HG03175 (cell line): Measurements from ENCODE around the gene RASSF8.

ENCODE experiments used
- ATAC-seq: cut with Tn5 transposase; IDR thresholded peaks from one replicate; pipeline ENCODE4 v1.9.1; 2021; ENCODE audit warnings: mild to moderate bottlenecking, moderate library complexity; ENCODE audit not compliant: unreplicated experiment

The RASSF8 gene

DNA sequence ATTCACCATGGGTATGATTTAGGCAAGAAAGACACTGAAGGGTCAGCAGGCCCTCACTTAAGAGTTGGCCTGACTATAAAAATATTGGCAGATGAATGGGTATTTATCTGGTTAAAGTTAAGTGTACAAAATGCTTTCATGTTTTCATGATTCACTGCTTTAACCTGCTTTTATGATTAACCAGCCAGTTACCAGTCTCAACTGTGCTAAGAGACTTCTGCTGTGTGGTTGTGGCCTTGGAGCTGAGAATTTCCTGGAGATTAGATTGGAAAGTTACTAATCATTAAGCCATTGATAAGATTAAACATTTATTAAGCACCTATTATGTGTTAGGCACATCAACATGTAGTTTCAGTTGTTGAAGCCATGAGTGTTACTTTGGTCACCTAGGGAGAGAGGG, 68.9 kb downstream of the RASSF8 start:
- ATAC-seq = no peak

DNA sequence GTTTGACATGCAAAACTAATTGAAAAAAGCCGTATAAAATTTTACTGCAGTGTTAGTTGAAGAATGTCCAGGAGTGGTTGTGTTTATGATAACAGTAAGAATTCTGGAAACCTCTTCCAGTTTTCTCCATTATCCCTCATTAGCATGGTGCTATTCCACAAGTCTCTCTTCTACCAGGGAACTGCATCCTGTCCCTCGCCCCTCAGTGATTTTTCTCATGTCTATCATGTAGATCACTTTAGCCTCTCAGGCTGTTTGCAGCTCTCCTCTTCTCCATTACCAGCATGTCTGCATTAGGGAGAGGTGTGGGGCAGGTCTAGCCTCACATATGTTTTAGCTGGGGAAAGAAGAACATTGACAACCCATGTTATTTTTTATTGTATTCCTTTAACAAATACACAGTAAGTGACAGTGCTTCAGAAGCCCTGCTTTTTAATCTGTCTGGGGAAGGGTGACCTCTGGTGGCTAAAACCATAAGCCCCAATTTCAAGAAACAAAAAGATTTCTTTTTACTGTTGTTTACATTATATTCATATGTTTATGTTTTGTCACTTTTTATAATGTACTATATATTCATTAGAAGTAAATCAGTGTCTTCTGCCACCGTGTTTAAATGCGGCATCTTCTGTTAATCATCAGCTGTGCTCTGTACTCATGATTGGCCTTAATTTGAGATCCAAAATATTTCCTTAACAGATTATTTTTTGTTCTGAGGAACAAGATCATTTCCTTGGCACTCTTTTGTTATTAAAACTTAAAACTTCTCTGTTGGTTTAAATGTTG, 70.7 kb downstream of the RASSF8 start:
- no peak for ATAC-seq

DNA sequence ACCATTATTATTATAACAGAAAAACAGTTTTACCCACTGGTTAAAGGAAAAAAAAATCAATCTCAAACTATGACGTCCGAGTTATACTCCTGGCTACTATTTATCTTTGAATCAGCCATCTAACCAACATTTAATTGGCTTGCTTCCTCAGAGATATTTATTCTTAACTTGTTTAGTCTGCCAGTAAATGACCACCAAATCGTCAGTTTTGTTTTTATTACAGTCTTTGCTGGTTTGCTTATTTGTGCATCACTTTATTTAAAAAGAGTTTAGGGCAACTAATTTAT, 71.2 kb downstream of the RASSF8 start:
- ATAC-seq = no peak

DNA sequence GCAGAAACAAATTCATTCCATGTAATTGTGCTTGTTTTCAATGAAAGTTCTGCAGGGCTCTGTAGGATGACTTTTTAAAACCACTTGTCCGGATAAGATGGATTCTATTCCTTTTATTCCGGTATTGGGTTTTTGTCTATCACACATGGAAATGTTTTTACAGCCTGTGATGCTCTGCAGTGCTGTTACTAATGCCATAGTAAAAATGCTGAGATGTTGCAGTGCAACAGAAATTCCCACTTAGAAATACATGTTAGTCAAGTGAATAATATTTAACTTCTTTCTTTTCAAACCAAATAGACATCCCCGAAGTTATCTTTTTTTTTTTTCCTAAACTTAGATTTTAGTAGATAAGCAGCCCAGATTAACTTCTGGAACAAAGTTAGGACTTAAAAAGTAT, 71.9 kb downstream of the RASSF8 start:
- no peak for ATAC-seq

DNA sequence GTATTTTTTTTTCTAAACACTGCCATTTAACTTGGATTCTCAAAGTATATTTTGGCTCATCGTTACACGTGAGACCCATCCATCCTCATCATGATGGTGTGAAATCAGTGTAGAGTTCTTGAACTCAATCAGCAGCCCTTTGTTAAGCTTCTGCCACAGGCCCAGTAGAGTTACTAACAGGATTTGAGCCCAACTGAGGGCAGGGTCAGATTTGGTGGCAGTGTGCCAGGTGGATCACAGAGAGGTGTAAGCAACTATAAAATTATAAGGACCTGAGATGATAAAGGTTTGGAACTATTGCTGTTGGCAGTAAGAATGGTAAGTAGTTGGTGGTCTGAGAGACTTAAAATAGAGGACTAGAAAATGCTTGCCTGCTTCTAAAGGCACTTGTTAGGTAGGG, 72.8 kb downstream of the RASSF8 start:
- ATAC-seq = no peak

DNA sequence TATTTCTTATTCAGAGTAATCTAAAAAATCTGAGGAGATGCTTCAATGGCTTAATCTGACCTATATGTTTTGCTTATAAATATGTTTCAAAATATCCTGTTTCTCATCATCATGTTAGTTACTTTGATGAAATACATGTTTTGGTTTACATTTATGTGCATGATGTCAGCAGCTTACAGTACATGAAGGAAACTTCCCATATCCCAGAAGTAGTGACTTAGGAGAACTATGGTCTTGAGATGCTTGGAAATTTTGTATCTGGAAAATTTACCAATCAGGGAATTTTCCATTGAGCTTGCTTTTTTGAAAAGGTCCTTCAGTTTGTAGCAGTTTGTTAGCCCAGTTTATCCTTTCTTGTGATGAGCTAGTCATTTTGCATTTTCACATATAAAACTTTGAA, 73.3 kb downstream of the RASSF8 start:
- no peak for ATAC-seq

DNA sequence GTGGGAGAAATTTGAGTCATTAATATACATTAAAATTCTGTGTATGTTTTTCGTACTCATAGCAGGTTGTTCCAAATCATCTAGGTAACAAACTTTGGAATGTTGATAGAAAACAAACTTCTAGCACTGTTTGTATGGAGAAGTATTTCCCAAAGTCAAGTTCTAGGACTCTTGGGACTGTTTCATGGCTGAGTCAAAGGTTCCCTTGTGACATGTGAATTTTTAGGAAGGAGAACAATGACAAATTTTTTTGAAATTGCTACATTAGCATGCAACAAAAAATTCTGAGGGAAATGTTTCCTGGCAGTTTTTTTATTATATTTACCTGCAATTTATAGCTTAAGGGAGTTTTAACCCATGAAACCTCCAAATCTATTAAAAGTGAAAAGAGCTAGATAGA, 73.8 kb downstream of the RASSF8 start:
- no peak for ATAC-seq

DNA sequence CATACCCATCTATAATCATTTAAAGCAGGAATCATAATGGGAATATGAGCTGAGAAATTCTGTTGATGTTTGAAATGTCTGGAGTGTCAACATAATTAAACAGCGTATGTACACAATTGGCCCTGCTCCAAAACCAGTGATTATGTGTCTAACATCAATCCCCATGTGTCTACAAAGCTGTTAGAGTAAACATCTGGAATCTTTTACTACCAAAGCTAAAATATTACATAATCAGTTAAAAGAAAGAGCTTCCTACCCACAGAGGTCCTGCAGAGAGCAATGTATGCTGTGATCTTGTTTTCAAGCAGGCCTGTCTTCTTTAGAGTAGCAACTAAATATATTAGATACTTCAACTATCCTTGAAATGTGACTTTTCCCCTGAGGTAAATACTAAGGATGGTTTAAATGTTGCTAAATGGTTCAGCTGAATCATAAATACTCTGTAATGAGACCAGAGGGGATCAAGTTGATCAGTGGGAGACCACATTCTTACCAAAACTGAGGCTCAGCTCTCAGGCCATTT, 74.3 kb downstream of the RASSF8 start:
- no peak for ATAC-seq

DNA sequence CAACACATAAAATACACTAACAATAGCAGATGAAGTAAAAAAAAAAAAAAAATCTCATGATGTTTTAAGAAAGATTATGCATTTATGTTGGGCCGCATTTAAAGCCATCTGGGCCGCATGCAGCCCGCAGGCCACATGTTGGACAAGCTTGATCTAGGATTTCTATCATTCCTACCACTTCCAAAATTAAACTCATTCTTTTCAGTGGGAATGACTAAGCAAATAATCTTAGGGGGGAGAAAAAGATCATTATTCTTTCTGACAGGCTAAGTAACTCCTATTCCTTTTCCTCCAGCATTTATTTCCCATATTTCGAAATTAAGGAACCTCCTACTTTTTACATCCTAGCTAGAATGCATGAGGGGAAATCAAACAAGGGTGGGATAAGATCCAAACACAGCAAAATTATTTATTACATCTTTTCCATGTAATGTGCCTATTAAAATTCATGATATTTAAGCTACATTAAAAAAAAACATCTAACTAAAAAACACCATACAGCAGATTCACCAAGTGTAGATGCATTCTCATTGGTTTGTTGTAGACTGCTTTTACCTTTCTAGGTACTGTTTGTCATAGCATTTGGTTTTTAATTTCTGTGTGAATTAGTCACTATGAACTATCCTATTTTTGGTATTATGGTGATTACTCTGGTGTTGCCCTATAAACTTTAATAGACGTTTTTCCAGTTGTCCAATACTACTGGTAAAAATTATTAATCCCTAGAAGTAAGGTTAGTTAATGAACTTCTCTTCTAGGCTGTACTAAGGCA, 76.1 kb downstream of the RASSF8 start:
- ATAC-seq = no peak

DNA sequence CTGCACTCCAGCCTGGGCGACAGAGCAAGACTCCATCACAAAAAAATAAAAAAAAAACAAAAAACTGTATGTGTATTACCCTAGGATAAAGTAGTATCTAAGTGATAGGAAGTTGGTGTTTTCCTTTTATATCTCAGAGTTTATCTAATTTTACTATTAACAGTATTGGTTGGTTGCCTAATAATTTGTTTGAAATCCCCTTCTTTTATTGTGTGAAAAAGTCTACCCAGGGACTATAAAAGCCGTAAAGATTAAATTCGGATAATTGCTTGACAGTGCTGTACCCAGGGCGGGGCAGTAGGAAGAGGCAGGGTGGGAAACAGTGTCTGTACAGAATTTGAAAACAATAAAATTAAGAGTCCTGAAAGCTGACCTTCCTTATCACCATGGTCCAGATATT, 78.4 kb downstream of the RASSF8 start:
- no peak for ATAC-seq

DNA sequence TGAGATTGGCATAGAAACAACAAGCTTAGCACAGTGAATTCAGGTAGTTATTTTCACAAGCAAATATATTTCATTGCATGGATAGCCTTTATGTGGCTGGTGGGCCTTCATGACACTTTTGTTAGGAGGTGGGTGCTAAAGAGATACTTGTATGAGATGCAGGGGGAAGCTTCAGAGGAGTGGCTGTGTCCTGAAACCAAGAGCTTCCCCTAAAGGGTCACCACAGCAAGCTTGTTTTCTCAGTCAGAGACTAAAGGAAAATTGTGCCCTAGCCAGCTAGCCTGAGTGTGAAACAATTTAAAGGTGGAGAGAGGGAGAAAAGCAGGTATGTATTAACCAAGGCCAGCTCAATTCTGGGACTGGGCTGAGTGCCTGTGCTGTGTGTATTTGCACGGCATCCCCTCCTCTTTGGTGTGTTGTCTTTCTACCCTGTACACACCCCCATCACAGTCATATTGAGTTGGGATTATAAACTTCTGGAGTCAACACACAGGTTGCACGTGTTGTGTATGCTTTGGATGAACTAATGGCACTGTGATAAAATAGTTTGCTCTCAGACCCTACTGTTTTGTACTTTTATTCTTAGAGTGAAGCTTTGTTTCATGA, 79.2 kb downstream of the RASSF8 start:
- ATAC-seq = no peak

DNA sequence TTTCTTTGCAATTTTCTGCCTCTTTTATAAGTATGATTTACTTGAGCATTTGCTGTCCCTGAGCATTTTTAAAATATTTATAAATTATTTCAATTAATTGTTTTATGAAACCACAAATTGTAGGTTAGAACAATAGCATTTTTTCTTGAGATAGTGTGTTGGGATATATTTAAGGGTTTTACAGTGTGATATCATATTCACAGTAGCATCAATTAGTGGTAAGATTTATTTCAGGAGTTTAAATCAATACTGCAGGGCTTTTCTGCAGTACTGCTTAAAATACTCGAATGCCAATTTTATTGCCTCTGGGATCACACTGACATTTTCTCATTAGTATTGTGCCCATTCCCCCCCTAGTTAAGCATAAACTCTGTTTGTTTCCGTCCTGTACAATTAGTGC, 84.2 kb downstream of the RASSF8 start:
- ATAC-seq = no peak

DNA sequence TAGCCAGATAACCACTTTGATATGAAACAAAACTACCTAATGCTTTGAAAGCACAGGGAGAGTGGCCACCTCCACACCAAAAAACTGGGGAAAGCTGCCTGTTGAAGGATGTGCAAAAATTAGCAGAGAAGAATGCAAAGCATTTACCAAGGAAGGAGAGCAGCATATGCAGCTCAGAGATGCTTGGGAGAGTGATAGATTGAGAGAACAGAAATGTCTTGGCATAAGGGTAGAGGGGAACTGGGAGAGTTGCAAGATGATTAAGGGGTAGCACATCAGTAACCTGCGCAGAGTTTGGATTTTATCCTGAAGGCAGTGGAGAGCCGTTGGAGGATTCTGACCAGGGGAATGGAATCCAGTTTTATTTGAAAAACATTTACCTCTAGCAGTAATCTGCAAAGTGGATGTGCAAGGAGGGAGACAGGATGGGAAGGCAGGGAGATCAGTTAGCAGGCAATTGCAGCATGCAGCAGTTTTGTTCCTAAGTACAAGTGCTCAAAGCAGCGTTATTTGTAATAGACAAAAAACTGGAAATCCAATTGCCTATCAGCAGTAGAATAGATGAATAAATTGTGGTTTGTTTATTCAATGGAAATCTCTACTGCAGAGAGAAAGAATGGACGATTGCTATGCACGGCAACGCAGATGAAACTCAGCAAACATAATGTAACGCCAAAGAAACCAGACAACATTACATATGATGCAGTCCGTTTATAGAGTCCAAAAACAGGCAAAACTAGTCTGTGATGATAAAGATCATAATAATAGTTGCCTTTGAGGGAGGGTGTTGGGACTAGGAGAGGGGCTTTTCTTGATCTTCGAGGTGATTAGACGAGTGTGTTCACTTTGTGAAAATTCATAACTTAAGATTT, 84.9 kb downstream of the RASSF8 start:
- ATAC-seq = no peak

DNA sequence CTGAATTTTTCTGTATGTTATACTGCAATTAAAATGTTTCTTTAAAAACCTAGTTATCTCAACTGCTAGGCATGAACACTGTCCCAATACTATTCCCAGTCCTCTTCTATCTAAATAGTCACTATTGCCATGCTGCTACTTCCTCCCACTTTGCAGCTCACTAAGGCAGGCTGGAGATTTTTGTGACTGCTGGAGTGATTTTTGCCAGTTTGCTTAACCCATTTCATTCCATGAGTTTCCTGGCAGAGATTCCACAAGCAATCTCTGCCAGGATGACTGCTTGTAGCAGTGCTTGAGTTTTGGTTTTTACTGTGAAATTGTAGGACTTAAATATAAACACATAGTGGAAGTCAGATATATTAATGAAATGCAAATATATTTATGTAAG, 85.5 kb downstream of the RASSF8 start:
- ATAC-seq = no peak

DNA sequence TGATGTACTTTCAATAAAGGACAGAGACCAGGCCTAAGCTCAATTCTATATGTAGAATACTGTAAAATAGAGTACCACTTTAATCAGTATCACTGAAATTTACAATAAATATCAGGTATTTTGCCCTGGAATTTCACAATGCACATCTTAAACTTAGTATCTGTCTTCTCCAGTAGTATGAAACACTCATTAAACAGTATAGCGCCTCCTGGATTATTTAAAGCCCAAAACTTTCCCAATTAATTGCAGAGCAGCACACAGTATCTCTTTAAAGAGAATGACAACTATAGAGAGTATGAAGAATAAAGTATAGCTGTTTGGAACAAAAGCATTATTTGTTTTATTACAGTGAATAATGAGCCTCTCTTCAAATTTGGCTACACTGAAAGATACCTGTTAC, 86.1 kb downstream of the RASSF8 start:
- ATAC-seq = no peak

DNA sequence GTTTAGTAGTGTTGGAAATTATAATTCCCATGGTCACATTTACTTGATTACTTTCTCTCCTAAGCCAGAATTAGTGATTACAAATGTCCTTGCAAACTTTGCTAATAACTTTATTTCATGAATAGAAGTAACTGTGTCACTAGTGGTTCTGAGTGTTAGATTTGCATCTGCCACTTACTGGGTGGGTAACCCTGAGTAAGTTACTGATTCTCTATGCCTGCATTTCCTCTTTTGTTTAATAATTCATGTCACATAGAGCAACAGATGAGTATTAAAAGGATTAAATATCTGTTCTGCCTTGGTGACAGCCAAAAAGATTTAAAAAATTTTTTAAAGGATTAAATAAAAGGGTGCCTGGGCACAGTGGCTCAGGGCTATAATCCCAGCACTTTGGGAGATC, 87.7 kb downstream of the RASSF8 start:
- peak; percentile 81 for ATAC-seq

DNA sequence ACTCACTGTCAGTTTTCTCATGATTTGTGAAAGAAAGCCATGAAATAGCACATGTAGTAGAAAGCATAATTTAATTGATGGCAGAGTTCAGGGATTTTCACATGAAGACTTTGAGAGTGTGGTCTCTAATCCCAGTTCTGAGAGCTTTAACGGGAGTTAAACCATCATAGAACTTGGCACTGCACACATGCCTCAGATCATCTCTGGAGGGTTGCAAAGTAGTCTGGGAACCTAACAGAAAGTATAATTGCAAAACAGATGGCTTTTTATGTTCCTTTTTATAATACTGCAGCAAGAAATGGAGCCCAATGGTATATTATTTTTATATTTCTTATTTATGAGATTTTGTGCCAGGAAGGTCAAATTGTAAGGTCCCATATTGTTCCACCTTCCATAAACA, 88.4 kb downstream of the RASSF8 start:
- no peak for ATAC-seq

DNA sequence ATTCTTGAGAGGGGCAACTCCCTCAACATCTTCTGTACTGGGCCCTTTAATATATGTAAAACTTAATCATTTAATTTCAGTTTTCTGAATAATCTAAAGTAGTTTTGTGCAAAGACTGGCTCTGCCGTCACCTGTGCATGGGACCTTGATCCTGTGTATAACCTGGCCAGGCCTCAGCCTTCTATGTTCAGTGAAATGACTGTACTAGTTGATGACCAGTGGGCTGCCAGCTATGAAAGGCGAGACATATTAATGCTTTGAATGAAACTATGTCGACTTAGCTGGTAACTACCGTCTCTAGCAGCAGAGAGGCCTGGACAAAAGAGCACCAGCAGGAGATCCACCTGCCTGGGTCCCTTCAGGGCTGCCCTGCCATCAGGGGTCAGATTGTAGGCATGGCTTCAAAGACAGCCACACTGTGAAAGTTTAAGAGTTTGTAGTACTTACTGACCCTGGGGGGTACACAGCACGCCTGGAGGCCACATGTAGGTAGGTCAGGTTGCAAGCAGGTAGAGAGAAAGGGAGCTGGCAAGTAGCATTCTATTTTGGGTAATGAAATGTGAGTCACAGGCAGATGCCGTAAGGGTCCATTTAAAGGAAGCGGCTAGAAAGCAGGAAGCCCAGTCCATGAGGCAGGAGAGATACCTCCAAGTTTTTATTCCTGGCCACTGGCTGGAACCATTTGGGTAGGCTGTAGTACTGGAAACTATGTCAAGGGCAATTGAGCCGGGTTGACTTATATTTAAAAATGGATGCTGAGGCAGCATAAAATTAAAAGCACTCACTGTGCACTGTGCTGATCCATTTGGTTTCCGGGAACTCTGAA, 89.1 kb downstream of the RASSF8 start:
- no peak for ATAC-seq

DNA sequence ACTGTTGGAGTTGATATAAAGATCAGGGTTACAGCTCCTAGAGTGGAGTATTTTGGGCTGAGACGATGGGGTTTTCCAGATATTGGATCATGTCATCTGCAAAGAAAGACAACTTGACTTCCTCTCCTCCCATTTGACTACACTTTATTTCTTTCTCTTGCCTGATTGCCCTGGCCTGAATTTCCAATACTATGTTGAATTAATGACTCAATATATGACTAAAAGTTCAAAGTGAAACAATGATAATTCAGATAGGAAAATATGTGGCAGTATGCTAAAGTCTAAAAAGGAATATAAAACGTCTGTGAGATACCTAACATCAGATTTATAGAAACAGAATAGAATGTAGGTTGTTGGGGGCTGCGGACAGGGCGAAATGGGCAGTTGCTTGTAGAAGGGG, 94.2 kb downstream of the RASSF8 start:
- ATAC-seq = no peak

DNA sequence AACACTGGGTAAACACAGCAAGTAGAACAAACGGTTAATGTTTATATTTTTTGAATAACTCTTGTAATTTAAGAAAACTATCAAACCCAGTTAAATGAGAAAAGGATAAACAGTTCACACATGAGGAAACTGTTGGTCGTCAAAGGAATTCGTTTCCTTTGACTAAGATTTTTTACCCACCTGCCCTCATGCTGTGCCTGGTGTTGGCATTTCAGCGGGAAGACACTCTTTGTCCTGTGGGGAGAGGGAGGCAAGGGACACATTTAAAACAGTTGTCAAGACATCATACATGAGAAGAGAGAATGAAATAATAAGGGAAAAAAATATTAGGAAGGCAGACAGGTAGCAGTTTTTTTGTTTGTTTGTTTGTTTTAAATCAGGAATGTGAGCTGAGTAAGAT, 95.9 kb downstream of the RASSF8 start:
- ATAC-seq = no peak
